HUES64 (cell line): ENCODE measurements around the gene SPIB. TPM values are rescaled to one million over a fixed set of nuclear protein-coding genes. Genes with fewer than 3 reads are reported as not detected.

ENCODE experiments used
- H3K27ac ChIP-seq: 2 replicates; pipeline ENCODE4 v1.7.0; 2013; ENCODE audit warnings: low read depth, low read length, inconsistent platforms
- H3K27me3 ChIP-seq: 2 replicates; pipeline ENCODE4 v1.6.1; 2013; ENCODE audit warnings: mild to moderate bottlenecking, low read length; ENCODE audit not compliant: insufficient read depth
- H3K36me3 ChIP-seq: 2 replicates; pipeline ENCODE4 v1.6.1; 2013; ENCODE audit warnings: mild to moderate bottlenecking, low read length; ENCODE audit not compliant: insufficient read depth
- H3K4me1 ChIP-seq: 2 replicates; pipeline ENCODE4 v1.6.1; 2013; ENCODE audit warnings: mild to moderate bottlenecking, low read length, moderate library complexity; ENCODE audit not compliant: insufficient read depth
- H3K4me3 ChIP-seq: 2 replicates; pipeline ENCODE4 v1.5.1; 2013; ENCODE audit warnings: mild to moderate bottlenecking, low read length, moderate library complexity
- H3K9ac ChIP-seq: 2 replicates; pipeline ENCODE4 v1.6.1; 2013; ENCODE audit warnings: mild to moderate bottlenecking, low read depth, low read length
- H3K9me3 ChIP-seq: 2 replicates; pipeline ENCODE4 v1.6.1; 2013; ENCODE audit warnings: low read depth, low read length; ENCODE audit not compliant: insufficient read depth
- WGBS: fragments of 150-250, 120-280 bp; methylation state at CpG from one replicate; pipeline ENCODE4 v1.1.7; 2013; ENCODE audit warnings: missing lambda C conversion rate; 5-methylcytosine and 5-hydroxymethylcytosine counted together
- polyA plus RNA-seq, 2 experiments: library from polyadenylated mRNA; stranded (reverse); fragments of 50-300 nt; gene quantifications; one replicate each; pipeline ENCODE4 v1.2.3, GENCODE V29; 2013

SPIB gene
- polyA plus RNA-seq (2013, experiment 1 of 2): 16.8 TPM
- 7.9 TPM for polyA plus RNA-seq (2013, experiment 2 of 2)

DNA sequence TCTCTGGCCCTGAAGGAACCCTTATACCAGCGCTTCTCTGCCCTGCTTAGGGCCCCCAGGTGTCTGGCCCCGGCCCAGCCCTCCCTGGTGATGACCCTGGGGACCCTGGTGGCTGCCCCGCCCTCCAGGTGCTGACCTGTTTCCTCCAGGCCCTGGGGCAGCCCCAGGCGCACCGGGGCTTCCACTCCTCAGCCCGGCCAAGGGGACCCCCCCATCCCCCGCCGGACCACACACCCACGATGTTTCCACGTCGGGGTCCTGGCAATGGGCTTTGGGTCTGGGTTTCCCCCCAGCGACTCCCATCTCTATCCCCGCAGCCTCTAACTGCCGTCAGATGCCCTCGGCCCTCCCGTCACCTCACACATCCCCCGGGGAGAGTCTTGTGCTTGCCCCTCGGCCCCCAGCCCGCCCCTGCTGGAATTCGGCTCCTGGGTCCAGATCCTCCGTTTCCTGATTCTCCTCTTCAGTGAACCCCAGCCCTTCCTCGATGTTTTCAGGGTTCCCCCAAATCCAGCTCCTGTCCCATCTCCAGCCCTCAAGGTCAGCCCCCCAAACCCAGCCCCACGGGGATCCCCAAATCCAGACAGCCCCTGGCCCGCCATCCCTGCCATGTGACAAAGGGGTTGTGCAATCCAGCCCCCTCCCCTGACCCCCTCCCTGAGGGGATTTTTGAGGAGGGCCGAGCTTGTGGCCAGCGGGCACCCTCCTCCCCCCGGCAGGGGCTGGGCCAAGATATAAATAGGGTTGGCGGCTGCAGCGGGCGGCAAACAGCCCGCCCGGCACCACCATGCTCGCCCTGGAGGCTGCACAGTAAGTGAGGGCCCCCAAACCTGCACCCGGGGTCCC lies at the start of gene SPIB:
Gene SPIB, plus strand, starts transcription at position 763 of the 846 bp plus-strand sequence. Its CDS starts 25 bp downstream, at position 788.
- Histone ChIP-seq H3K4me3 (peak within 1 kb of the TSS; percentile 57), H3K9me3 (peaks cover 3% of the 10 kb centered on the region; the same call in 1 of the 2 replicates), H3K4me1 (peaks cover 6% of the 10 kb centered on the region), H3K9ac (no peak within 1 kb of the TSS; the same call in 1 of the 2 replicates), H3K27me3 (peaks cover 24% of the 10 kb centered on the region), H3K36me3 (0 out of 2 replicates have a peak, but pooled peaks cover 4% of the 10 kb centered on the region), H3K27ac (no peak within 1 kb of the TSS)
- 14% methylated on average over 33 of the region's 34 CpGs for WGBS

DNA sequence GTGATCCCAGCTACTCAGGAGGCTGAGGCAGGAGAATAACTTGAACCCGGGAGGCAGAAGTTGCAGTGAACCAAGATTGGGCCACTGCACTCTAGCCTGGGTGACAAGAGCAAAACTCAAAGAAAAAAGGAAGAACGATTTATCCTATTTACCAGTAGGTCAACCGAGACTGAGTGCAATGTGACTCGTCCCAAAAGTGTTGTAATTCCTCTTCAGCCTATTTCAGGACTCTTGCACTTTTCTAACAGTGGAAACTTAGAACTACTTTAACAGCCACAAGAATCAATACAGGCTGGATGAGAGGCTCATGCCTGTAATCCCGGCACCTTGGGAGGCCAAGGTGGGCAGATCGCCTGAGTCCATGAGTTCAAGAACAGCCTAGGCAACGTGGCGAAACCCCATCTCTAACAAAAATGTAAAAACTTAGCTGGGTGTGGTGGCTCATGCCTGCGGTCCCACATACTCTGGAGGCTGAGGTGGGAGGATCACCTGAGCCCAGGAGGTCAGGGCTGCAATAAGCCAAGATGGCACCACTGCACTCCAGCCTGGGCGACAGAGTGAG lies 46.7 kb upstream of the SPIB start:
- no peak overlapping the region for H3K27ac ChIP-seq
- WGBS: 86% methylated on average over 9 of the region's 10 CpGs
- no peak overlapping the region for H3K4me3 ChIP-seq
- peaks cover 2% of the 10 kb centered on the region; the same call in 1 of the 2 replicates for H3K27me3 ChIP-seq
- H3K4me1 ChIP-seq: no peaks in the 10 kb centered on the region
- no peaks in the 10 kb centered on the region for H3K9me3 ChIP-seq
- no peak overlapping the region for H3K9ac ChIP-seq
- no peaks in the 10 kb centered on the region for H3K36me3 ChIP-seq

DNA sequence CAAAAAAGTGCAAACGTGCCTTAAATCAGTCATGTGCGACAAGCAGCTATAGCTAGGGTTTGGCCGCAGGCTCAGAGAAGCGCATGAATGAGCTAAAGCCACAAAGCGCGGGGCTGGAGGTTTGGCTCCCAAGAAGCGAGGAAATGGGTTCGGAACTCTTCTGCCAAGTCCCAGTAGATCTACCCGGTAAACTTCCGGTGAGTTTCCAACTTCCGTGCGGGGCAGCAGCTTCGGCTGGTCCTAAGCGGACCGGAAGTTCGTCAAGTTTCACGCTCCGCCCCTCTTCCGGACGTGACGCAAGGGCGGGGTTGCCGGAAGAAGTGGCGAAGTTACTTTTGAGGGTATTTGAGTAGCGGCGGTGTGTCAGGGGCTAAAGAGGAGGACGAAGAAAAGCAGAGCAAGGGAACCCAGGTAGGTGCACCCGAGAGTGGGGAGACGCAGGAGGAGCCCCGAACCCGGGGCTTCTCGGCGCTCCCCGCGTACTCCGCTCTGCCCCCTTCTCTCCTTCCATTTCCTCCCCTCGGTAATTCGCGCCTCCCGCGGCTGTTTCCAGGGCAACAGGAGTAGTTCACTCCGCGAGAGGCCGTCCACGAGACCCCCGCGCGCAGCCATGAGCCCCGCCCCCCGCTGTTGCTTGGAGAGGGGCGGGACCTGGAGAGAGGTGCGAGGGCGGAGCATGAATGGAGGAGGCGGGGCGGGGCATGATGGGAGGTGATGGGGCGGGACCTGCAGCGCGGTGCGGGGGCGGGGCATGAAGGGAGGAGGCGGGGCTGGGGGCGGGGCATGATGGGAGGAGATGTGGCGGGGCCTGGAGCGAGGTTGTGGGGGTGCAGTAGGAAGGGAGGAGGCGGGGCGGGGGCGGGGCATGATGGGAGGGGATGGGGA lies 42.3 kb upstream of the SPIB start, which contains the start of gene NR1H2:
Gene NR1H2, plus strand, starts transcription at position 292 of the 885 bp plus-strand sequence. CDS start 1,149 bp downstream, outside the sequence.
- Histone ChIP-seq H3K4me3 (peak within 1 kb of the TSS; percentile 97), H3K9me3 (no peaks in the 10 kb centered on the region), H3K27ac (peak within 1 kb of the TSS; percentile 99), H3K9ac (peak within 1 kb of the TSS; percentile 97), H3K27me3 (peaks cover 2% of the 10 kb centered on the region; the same call in 1 of the 2 replicates), H3K4me1 (no peaks in the 10 kb centered on the region), H3K36me3 (peaks cover 40% of the 10 kb centered on the region)
- 2% methylated on average over 58 of the region's 67 CpGs for WGBS

DNA sequence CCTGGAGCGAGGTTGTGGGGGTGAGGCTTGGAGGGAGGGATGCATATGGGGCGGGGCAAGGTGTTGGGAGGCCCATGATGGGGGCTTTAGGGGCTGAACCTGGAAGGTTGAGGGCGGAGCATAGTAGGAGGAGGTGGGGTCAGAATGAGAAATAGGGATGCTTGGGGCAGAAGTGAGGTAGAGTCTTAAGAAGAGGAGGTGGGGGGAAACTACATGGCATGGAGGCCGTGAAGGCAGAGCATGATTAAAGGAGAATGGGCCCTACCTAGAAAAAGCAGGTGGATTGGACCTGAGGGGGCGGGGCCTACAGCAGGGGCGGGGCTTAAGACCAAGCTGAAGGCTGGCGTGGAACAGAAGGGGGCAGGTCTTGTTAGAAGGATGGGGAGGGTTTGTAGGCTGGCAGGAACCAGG lies 41.7 kb upstream of the SPIB start:
- Histone ChIP-seq H3K4me3 (peak overlapping the region; percentile 44), H3K27ac (no peak overlapping the region)
- WGBS: 46% methylated on average over 7 of the region's 7 CpGs

DNA sequence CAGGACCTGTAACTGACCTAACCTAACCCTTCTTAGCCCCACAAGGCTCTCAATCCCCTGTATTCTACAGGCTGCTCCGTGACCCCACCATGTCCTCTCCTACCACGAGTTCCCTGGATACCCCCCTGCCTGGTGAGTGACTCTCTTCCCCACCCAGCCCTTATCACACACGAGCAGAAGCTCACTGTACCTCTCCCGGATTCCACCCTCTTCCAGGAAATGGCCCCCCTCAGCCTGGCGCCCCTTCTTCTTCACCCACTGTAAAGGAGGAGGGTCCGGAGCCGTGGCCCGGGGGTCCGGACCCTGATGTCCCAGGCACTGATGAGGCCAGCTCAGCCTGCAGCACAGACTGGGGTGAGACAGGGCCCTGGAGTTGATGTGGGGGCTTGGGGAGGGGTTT lies 41.2 kb upstream of the SPIB start:
- no peak overlapping the region for H3K27ac ChIP-seq
- H3K9ac ChIP-seq: no peak overlapping the region
- H3K36me3 ChIP-seq: peaks cover 50% of the 10 kb centered on the region
- H3K4me1 ChIP-seq: no peaks in the 10 kb centered on the region
- no peaks in the 10 kb centered on the region for H3K9me3 ChIP-seq
- peak overlapping the region; percentile 44; the same call in 1 of the 2 replicates for H3K4me3 ChIP-seq
- WGBS: 95% methylated on average over 9 of the region's 9 CpGs
- peaks cover 2% of the 10 kb centered on the region; the same call in 1 of the 2 replicates for H3K27me3 ChIP-seq

More for the DNA sequence above, 41.7 kb upstream of the SPIB start:
- Histone ChIP-seq H3K36me3 (peaks cover 47% of the 10 kb centered on the region), H3K4me1 (no peaks in the 10 kb centered on the region), H3K27me3 (peaks cover 2% of the 10 kb centered on the region; the same call in 1 of the 2 replicates), H3K9ac (no peak overlapping the region), H3K9me3 (no peaks in the 10 kb centered on the region)

DNA sequence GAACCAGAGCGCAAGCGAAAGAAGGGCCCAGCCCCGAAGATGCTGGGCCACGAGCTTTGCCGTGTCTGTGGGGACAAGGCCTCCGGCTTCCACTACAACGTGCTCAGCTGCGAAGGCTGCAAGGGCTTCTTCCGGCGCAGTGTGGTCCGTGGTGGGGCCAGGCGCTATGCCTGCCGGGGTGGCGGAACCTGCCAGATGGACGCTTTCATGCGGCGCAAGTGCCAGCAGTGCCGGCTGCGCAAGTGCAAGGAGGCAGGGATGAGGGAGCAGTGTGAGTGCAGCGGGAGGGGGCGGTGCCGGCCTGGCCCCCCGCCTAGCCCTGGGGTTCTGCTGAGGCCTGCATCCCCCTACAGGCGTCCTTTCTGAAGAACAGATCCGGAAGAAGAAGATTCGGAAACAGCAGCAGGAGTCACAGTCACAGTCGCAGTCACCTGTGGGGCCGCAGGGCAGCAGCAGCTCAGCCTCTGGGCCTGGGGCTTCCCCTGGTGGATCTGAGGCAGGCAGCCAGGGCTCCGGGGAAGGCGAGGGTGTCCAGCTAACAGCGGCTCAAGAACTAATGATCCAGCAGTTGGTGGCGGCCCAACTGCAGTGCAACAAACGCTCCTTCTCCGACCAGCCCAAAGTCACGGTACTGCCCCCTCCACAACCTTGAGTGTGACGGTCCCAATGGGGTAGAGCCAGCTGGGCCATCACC lies 40.4 kb upstream of the SPIB start:
- Histone ChIP-seq H3K4me1 (peaks cover 4% of the 10 kb centered on the region; the same call in 1 of the 2 replicates), H3K36me3 (peaks cover 51% of the 10 kb centered on the region), H3K27me3 (no peaks in the 10 kb centered on the region), H3K9me3 (no peaks in the 10 kb centered on the region), H3K9ac (no peak overlapping the region), H3K4me3 (no peak overlapping the region), H3K27ac (no peak overlapping the region)
- 95% methylated on average over 36 of the region's 36 CpGs for WGBS

DNA sequence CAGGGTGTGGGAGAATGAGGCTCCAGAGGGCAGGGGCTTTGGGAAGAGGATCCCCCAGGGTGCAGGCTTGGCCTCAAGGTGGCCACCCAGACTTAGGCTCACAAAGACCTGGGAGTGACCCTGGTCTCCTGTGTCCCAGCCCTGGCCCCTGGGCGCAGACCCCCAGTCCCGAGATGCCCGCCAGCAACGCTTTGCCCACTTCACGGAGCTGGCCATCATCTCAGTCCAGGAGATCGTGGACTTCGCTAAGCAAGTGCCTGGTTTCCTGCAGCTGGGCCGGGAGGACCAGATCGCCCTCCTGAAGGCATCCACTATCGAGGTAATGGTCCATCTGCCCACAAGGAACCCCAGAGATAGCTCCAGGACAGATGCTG lies 39.9 kb upstream of the SPIB start:
- Histone ChIP-seq H3K36me3 (peaks cover 51% of the 10 kb centered on the region), H3K9me3 (no peaks in the 10 kb centered on the region), H3K27ac (no peak overlapping the region), H3K9ac (no peak overlapping the region), H3K27me3 (no peaks in the 10 kb centered on the region), H3K4me1 (peaks cover 8% of the 10 kb centered on the region; the same call in 1 of the 2 replicates), H3K4me3 (no peak overlapping the region)
- 96% methylated on average over 10 of the region's 10 CpGs for WGBS

DNA sequence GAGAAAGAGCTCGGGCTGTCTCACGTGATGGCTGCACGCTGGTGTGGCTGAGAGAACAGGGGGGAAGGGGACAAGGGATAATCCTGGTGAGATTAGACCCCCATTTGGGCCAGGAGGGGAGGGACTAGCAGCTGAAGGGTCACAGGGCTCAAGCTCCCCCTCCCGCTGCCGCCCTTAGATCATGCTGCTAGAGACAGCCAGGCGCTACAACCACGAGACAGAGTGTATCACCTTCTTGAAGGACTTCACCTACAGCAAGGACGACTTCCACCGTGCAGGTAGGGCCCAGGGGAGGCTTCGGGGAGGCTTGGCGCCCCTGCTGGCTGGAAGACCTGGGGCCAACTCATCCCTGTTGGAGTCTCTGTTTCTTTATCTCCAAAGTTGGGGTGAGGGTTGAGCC lies 39.1 kb upstream of the SPIB start:
- Histone ChIP-seq H3K4me3 (no peak overlapping the region), H3K9ac (no peak overlapping the region), H3K36me3 (peaks cover 51% of the 10 kb centered on the region), H3K9me3 (no peaks in the 10 kb centered on the region), H3K27me3 (no peaks in the 10 kb centered on the region), H3K4me1 (peaks cover 8% of the 10 kb centered on the region; the same call in 1 of the 2 replicates), H3K27ac (no peak overlapping the region)
- WGBS: 95% methylated on average over 11 of the region's 11 CpGs

DNA sequence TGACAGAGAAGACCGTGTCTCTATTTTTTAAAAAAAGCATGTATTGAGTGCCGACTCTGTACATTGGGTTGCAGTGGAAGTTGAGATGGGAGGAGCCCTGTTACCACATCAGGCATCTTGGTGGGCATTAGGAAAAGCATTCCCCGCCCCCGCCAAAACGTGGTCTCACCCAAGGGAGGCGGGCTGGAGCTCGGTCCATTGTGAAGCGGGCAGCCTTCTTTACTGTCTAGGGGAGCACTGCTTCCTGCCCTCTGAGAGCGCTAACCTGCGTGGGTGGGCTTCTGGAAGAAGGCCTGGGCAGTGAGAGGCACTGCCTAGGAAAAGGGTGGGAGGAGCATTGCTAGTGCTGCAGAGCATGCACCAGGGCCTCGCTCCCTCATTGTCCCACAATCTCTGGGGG lies 38.6 kb upstream of the SPIB start:
- no peaks in the 10 kb centered on the region for H3K27me3 ChIP-seq
- no peak overlapping the region for H3K4me3 ChIP-seq
- peaks cover 51% of the 10 kb centered on the region for H3K36me3 ChIP-seq
- no peak overlapping the region for H3K9ac ChIP-seq
- no peaks in the 10 kb centered on the region for H3K9me3 ChIP-seq
- H3K27ac ChIP-seq: no peak overlapping the region
- 93% methylated on average over 11 of the region's 11 CpGs for WGBS
- H3K4me1 ChIP-seq: peaks cover 8% of the 10 kb centered on the region; the same call in 1 of the 2 replicates

DNA sequence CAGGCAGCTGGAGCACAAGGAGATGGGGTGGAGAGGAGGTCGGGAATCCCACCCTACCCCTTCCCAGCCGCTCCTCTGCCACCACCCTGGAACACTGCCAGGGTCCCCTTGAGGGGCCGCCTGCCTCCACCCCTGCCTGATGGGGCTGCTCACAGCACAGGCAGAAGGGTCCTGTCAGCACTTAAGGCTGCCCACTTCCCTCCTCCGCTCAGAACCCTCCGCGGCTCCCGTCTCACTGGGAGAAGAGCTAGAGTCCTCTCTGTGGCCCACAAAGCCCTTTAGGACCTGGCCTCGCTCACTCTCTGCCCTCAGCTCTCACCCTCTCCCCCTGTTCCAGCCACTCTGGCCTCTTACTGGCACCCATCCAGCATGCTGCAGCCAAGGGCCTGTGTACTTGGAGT lies 38.0 kb upstream of the SPIB start:
- Histone ChIP-seq H3K4me3 (no peak overlapping the region), H3K27me3 (no peaks in the 10 kb centered on the region), H3K4me1 (peaks cover 8% of the 10 kb centered on the region; the same call in 1 of the 2 replicates), H3K9ac (no peak overlapping the region), H3K27ac (no peak overlapping the region), H3K9me3 (no peaks in the 10 kb centered on the region), H3K36me3 (peaks cover 52% of the 10 kb centered on the region)
- 97% methylated on average over 7 of the region's 8 CpGs for WGBS
